LoVo (cell line): ENCODE results near the gene IGF1R.
A peak's percentile ranks its signal among the peaks of the same experiment; 100 is the strongest.

Source experiments
- DNase-seq: peaks from one replicate; pipeline ENCODE4 v3.0.0-alpha.2; 2016; ENCODE audit warnings: low spot score

The IGF1R gene

GRCh38 chr15:98826658-98827057, 178.3 kb downstream of the IGF1R start:
- DNase-seq: no peak

- no peak for DNase-seq
Measured at GRCh38 chr15:98827217-98827616, 178.9 kb downstream of the IGF1R start.

DNA sequence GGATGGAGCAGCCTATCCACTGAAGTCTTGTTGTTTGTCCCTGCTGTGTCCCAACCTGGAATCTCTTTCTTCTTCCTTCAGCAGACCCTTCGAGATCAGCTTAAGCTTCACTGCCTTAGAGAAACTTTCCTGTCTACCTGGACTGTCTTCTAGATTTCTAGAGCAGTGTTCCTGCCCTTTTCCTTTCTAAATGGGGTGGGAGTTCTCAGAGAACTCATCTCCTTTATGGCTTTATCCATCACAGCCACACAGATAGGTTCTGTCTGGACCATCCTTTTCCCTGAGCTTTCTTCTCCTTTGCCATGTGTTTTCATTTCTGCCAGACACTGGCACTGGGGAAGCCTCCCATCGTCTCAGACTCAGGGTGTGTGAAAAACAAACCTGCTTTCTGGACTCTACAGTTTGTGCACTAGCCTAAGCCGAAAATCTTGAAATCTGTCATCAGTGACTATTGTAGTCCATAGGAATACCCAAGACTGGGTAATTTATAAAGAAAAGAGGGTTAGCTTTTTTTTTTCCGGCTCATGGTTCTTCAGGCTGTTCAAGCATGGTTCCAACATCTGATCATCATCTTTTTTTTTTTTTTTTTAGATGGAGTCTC, 181.8 kb downstream of the IGF1R start:
- no peak for DNase-seq

GRCh38 chr15:98834976-98835375, 186.6 kb downstream of the IGF1R start:
- no peak for DNase-seq

- DNase-seq: no peak
Measured at GRCh38 chr15:98835876-98836275, 187.5 kb downstream of the IGF1R start.

DNA sequence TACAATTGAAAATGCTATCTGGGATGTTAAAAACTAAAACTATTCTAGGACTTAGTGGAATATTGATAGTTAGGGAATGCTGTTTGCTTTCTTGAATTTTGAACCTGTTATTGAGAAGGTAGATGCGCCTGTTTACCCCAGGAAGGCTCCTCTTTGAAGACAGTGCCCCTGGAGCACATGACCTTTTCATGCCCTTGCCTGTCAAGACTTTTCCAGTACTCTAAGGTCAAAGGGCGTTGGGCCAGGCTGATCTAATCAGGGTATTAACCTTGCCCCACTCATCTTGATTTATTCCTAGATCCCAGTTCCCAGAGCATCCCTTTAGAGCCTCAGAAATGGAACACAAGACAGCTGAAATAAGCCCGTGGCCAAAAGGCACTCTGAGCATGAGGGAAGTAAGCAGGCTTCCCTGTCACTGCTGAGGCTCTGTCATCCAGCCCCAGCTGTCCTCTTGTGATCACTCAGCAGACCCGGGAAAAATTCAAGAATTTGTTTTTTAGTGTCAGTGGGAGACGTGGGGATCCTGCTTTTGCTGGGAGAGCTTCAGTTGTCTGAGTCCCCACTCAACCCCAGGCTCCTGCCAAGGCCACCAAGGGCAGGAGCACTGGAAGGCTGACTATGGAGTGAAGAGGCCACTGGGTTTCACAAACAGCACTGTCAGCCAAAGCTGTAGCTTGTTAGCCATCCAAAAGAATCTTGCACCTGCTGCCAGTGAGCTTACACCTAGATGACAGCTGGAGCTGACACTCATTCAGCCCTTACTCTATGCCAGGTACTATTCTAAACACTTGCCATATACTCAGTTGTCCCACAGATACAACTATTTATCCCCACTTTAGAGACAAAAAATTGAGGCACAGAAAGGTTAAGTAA, 190.3 kb downstream of the IGF1R start:
- no peak for DNase-seq

- no peak for DNase-seq
Measured at GRCh38 chr15:98840053-98840452, 191.7 kb downstream of the IGF1R start.

DNA sequence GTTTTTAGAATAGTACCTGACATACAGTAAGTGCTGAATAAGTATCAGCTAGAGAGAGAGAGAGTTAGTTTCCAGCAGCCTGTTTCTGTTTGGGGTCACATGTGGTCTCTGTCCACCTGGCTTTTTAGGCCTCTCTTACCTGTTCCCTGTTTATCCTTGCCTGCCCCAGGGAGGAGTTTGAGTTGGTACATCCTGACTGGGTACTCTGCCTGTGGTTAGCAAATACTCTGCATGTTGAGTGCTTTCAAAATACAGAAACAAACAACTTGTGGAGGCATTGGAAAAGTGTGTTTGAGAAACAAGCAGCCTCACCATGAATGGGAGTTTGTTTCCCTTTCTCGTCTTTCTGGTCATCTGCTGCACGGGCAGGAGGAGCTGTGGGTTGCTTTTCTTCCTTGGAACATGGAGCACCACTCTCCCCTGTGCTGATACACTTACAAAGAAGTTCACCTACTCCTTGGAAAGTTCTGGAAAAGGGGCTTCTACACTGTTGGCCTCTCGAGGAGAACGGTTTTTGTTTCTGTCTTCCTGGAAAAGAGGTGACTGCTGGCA, 193.2 kb downstream of the IGF1R start:
- DNase-seq: no peak

DNA sequence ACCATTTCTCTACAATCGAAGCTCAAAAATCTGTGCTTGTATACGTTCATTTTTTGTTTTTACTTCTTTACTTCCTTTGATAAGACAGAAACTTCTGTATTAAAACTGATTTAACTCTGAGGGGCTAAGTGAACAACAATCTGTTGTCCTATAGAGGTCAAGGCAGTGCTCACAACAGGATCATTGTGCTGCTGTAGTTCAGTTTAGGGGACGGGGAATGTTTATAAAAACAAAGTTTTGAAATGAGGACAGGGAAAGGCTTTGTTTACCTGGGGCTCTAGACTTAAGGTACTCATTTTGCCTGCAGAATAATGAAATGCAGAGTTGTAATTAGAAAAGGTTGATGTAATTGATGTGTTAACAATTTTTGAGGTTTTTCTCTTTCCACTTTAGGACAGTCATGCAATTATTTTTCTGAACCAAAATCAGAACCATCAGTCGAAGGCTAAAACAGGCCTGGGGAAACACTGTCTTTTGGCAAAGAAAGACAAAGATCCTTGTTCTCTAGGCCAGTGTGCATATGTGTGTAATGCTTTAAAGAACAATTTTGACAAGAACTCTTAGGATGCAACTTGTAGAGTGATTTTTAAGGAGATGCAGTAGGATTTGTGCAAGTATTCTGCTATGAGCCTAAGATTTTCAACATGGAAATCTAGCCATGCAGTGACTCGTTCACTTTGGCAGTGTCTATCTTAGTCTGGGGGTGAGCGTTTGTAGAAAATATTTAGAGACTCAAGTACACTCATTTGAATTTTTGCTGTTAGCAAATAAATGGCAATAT, 194.0 kb downstream of the IGF1R start:
- DNase-seq: no peak

DNA sequence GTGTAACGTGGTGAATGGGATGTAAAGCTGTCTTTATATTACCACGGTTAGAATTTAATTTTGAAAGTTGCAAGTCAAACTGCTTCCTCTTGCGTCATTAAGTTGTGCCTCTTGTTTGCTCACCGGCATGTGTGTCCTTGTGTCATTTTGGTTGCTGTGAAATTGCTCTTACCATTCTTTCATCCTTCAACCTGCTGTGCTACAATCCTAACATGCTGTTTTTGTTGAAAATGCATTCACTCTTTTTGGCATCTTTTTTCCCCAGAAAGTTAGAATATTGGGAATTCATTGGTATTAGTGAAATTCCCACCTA, 194.6 kb downstream of the IGF1R start:
- no peak for DNase-seq

DNA sequence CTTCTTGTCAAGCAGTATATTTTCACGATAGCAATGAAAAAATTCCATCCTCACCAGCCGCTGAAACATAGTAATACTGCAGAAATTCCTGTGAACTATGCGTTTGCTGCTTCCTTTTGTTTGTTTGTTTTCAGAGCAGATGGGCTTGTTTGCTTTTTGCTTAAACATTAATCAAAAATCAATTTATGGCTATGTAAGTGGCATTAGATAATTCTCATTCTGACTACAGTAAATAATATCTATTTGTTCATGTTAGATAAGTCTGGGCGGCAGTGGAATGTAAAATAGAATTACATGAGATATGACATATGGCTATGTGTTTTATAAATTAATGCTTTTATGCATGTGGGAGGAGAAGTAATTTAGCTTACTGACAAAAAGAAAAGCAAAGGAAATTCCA, 195.5 kb downstream of the IGF1R start:
- DNase-seq: peak; percentile 30

DNA sequence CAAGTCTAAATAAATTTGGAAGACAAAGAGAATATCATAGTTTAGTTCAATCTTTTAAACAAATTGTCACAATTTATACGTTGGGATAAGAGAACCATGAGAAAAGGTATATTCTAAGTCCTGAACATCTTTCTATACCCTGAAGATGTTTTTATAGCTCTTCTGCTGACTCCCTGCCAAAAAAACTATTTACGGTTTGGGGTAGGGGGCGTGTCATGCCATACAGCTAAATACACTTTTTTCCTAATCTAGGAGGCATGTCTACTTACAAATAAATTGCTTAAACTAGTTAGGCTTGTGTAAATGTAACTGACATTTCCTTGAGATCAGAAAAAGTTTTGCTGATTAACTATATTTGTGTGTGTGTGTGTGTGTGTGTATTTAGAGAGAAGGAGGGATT, 195.9 kb downstream of the IGF1R start:
- DNase-seq: no peak

DNA sequence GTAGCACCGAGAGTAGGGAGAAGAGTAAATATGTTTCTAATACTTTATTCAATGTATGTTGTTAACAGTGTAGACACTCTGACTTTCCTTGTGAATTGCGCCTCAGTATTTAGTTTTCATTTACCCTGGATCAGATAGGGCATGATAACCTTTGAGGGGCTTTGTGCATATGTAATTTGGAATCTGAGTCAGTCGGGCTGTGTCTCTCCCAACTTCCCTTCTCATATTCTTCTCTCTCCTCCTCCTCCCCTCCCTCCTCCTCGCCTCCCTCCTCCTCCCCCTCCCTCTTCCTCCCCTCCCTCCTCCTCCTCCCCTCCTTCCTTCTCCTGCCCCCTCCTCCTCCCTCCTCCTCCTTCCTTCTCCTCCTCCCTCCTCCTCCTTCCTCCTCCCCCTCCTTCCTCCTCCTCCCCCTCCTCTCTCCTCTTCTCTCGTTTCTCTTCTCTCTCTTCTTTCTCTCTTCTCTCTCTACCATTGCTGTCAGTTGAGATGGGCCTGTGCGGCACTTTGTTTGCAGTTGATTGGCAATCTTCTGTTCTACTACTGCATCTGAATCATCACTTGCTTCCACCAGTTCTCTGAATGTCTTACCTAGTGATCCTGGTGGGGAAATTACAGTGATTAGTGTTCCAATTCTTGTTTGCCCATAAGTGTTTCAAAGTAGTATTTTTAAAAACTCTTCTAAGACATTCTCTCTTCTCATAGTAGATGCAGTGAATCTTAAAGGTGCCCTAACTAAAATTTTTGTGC, 197.0 kb downstream of the IGF1R start:
- no peak for DNase-seq

DNA sequence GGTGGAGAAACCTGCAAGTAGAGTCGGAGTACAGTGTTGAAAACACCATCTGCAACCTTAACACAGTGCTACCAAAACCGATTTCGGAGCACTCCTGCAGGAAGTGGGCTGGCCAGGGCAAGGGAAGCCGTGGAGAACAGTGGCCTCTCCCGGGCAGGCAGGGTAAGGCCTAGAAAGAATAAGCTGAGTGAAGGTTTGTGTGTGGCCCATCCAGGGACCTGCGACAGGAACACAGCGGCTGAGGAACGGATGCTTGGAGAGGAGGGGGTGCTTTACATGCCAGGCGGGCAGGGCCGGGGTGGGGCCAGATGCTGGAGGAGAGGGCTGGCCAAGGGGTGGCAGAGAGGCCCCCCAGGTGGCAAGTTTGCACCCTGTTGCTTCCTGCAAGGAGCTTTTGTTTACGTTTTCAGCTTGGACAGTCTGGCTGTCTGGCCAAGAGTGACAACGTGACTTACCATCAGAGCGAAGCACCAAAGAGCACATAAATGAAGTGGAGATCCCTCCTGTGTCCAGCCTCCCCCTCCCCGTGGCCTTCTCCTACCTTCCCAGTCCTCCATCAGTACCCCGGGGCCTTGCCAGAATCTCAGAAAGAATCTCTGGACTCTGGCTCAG, 202.7 kb downstream of the IGF1R start:
- peak; percentile 38 for DNase-seq

- DNase-seq: peak; percentile 71
Measured at GRCh38 chr15:98853161-98853560, 204.8 kb downstream of the IGF1R start.

GRCh38 chr15:98853617-98854420, 205.5 kb downstream of the IGF1R start:
- DNase-seq: no peak

- no peak for DNase-seq
Measured at GRCh38 chr15:98854496-98854895, 206.2 kb downstream of the IGF1R start.

DNA sequence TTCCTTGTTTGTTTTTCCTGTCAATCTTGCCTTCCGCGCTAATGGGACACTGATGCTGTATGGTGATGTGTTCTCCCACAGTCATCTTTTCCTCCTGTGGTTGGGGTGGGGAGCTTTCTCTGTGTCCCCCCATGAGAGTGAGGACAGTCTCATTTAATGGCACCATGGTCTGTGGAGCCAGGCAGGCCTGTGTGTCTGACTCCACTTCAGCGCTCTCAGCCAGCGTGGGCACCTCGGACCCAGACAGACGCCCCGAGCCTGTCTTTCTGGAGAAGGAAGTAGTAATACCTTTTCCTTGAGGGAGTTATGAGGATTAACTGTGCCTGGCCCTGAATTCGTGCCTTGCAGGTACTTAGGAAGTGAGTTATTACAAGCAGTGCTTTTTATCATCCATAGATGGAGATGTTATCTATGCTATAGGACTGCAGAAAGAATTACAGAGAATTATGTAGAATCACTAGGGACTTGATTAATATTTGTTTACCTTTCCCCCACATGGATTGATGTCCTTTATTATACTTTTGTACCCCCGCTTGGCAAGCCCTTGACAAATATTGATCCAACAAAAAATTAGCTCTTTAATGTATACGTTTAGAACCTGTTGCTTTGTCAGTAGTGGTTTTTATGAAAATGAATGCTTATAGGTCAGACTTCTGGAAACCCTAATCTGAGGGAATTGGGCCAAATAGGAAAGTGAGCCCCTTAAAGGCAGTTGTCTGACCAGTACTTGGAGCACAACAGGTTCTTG, 206.9 kb downstream of the IGF1R start:
- no peak for DNase-seq

GRCh38 chr15:98855815-98856531, 207.6 kb downstream of the IGF1R start:
- DNase-seq: no peak
